Lower leg skin (tissue), 4 donors: ENCODE data around the gene GPRIN3. TPM values are rescaled to one million over a fixed set of nuclear protein-coding genes. Genes with fewer than 3 reads are reported as not detected.

Experiments
- DNase-seq, 2 donors: peaks; one replicate each; pipeline ENCODE4 v3.0.0-alpha.2; 2019; ENCODE audit warnings: low spot score in 2 of 2
- H3K4me3 ChIP-seq: fragments of 200-600 bp; sonication (generic); 2 replicates; pipeline ENCODE4 v1.5.1; 2017; ENCODE audit warnings: mild to moderate bottlenecking, low read depth; ENCODE audit not compliant: poor library complexity, severe bottlenecking
- CTCF ChIP-seq, 3 donors: fragments of 450-650 bp; IDR thresholded peaks; one replicate each; pipeline ENCODE4 v1.5.1; 2016; ENCODE audit warnings: antibody characterized with exemption in 3 of 3, mild to moderate bottlenecking in 3 of 3, moderate library complexity in 2 of 3
- POLR2A ChIP-seq, 2 donors: fragments of 450-650 bp; IDR thresholded peaks; one replicate each; pipeline ENCODE4 v1.6.1; 2016 to 2017; ENCODE audit warnings: antibody characterized with exemption in 2 of 2, mild to moderate bottlenecking in 1 of 2, moderate library complexity in 1 of 2
- WGBS, 2 donors: methylation state at CpG; one replicate each; pipeline ENCODE4 v1.1.5; 2018; 5-methylcytosine and 5-hydroxymethylcytosine counted together
- intact Hi-C: fragments of 100-400 bp; cut with DNase I; formaldehyde crosslinking; loops from one replicate; pipeline ENCODE4 v1.15.0; 2023; ENCODE audit warnings: low total_unique reads
- total RNA-seq, 4 donors: library from RNA; depleted of rRNA; stranded (reverse); fragments of >200 nt; gene quantifications; one replicate each; pipeline ENCODE4 v1.1.0, GENCODE V29; 2016

Gene GPRIN3
- total RNA-seq, 4 donors from 2014 or later: 1.5 to 3.3 (median 1.8) TPM

DNA sequence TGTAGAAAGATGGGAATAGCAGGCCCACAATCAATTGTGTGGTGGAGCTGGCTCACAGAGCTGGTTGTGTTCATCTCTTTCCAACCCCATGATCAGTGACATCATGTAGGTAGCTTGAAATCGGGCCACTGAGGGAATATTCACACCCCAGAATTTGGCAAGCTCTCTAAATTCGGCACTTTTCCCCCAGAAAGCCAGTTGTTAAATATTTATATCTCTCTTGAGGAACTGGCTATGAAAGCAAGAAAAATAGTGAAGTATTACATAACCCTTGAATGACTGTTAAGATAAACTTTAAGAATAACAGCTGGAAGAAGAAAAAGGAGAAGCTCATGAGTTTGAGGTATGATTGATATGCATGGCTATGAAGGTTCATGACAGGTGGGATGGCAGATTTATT lies 38.9 kb downstream of the GPRIN3 start:
- H3K4me3 ChIP-seq: no peak overlapping the region
- no peak for TF ChIP-seq CTCF (IDR thresholded peaks at IDR 0.05)
- no peak for TF ChIP-seq POLR2A (IDR thresholded peaks at IDR 0.05)
- WGBS, 2 donors: 55 to 64% methylated on average over 2 of the region's 2 CpGs
- no peak for DNase-seq
- intact Hi-C loops: no loop called here

GRCh38 chr4:89267846-89268245 lies 39.8 kb downstream of the GPRIN3 start:
- H3K4me3 ChIP-seq: no peak overlapping the region
- 91 to 95% methylated on average over 3 of the region's 3 CpGs for WGBS, 2 donors
- intact Hi-C loops: no loop called here
- TF ChIP-seq CTCF (IDR thresholded peaks at IDR 0.05): no peak
- no peak for TF ChIP-seq POLR2A (IDR thresholded peaks at IDR 0.05)
- DNase-seq: no peak

GRCh38 chr4:89267392-89267791 lies 40.2 kb downstream of the GPRIN3 start:
- TF ChIP-seq POLR2A (IDR thresholded peaks at IDR 0.05) (no peak), CTCF (IDR thresholded peaks at IDR 0.05) (no peak)
- DNase-seq: no peak
- no peak overlapping the region for H3K4me3 ChIP-seq
- intact Hi-C loops: no loop called here
- 92 to 93% methylated on average over 1 of the region's 1 CpG for WGBS, 2 donors

- H3K4me3 ChIP-seq: no peak overlapping the region
- no peak for DNase-seq
- 51 to 68% methylated on average over 1 of the region's 1 CpG for WGBS, 2 donors
- TF ChIP-seq CTCF (IDR thresholded peaks at IDR 0.05) (no peak), POLR2A (IDR thresholded peaks at IDR 0.05) (no peak)
- intact Hi-C loops: no loop called here
Measured at GRCh38 chr4:89266128-89266527, 41.5 kb downstream of the GPRIN3 start.

DNA sequence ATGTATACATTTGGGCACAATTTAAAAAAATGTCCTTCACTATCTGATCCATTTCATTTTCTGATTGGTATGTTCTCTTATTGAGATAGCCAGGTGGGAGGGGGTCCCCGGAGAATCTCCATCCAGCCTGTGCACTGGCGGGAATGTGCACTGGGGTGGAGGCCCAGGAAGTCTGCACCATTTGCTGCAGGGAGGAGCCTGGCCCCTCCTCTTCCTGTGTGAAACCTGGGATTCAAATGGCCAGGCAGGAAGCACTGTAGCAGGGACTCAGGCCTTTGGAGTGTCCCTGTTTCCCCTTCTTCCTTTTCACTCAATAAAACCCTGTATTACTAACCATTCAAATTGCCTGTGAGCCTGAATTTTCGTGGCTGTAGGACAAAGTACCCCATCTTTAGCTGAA lies 44.3 kb downstream of the GPRIN3 start:
- WGBS, 2 donors: 87 to 92% methylated on average over 3 of the region's 3 CpGs
- DNase-seq: no peak
- intact Hi-C loops: no loop called here
- H3K4me3 ChIP-seq: no peak overlapping the region
- TF ChIP-seq CTCF (IDR thresholded peaks at IDR 0.05): no peak
- TF ChIP-seq POLR2A (IDR thresholded peaks at IDR 0.05): no peak

- no peak for DNase-seq
- WGBS, 2 donors: 87 to 92% methylated on average over 4 of the region's 4 CpGs
- no peak overlapping the region for H3K4me3 ChIP-seq
- intact Hi-C loops: no loop called here
- TF ChIP-seq POLR2A (IDR thresholded peaks at IDR 0.05) (no peak), CTCF (IDR thresholded peaks at IDR 0.05) (no peak)
Measured at GRCh38 chr4:89259301-89260028, 48.1 kb downstream of the GPRIN3 start.
